ENCODE results near the gene STK38L.

- TF ChIP-seq CTCF (IDR thresholded peaks at IDR 0.05) (no peak), EP300 (IDR thresholded peaks at IDR 0.05) (no peak), NPAS2 (CRISPR knock-in tag; IDR thresholded peaks at IDR 0.05; ENCODE audit: borderline replicate concordance) (no peak), POLR2A (IDR thresholded peaks at IDR 0.05; ENCODE audit: low read length) (no peak), SREBF2 (IDR thresholded peaks at IDR 0.05) (no peak), SMC3 (IDR thresholded peaks at IDR 0.05) (no peak)
These were observed 38.7 kb downstream of the STK38L start for GRCh38 chr12:27282754-27283153.

All from A549 (cell line).